ENCODE results near the gene NOG.

Gene NOG

DNA sequence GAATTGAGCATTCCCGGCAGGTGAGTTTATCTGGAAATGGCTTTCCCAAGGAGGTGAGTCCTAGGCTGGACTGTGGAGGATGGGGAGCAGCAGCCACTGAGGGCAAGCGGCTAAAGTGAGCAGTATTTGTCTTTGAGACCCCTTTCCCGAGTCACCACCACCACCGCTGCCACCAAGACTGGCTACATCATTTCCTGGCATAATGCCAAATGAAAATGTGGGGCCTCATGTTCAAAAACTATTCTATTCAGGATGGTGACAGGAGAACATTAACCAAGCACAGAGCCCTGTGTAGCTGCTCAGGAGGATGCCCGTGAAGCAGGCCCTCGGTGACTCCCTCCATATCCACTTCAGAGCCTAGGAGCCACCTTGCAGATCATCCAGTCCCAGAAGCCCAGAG lies 46.0 kb downstream of the NOG start:
- no CpG with 5 or more reads among the region's 6 CpGs for WGBS (ENCODE audit: extremely low coverage, insufficient coverage, low lambda C conversion rate)
- DNase-seq, result no peak

DNA sequence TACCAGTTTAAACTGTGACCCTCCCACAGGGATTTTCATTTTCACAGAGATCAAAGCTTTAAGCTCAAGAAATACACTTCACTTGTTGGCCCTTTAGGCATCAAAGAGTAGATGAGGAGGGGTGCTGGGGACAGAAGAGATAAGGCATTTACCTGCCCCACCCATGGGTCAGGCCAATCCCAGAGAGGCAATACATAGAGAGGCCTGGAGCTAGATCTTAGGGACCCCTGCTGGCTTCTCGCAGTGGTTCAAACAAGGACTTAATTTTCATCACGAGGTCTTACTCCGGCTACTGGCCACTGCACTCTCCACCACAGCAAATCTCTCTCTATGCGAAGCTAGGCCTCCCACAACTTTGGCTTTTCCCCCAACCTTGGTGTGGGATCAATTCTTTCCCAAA lies 46.6 kb downstream of the NOG start:
- H4K5ac ChIP-seq (ENCODE audit: low read length), result no peak overlapping the region
- no peak overlapping the region for H2BK15ac ChIP-seq (replicated peaks; ENCODE audit: low read depth)
- H3K4me2 ChIP-seq (ENCODE audit: low read length), result no peak overlapping the region
- H3K36me3 ChIP-seq (ENCODE audit: control insufficient read depth, insufficient read depth, low read length), result no peaks in the 10 kb centered on the region
- H2AK5ac ChIP-seq (ENCODE audit: low read length), result no peak overlapping the region
- no peak overlapping the region for H4K8ac ChIP-seq (ENCODE audit: low read depth, low read length)
- no peaks in the 10 kb centered on the region for H3K79me1 ChIP-seq (ENCODE audit: low read length)
- H3K27me3 ChIP-seq (ENCODE audit: insufficient read depth, low read length, poor library complexity), result no peaks in the 10 kb centered on the region
- H2BK120ac ChIP-seq (ENCODE audit: low read depth, low read length), result no peak overlapping the region
- no peaks in the 10 kb centered on the region for H3K79me2 ChIP-seq (ENCODE audit: control insufficient read depth, insufficient read depth, low read length)
- H3K4me1 ChIP-seq (ENCODE audit: control insufficient read depth, low read depth, low read length), result no peaks in the 10 kb centered on the region
- no peak overlapping the region for H3K4me3 ChIP-seq (ENCODE audit: low read length)
- no peak overlapping the region for H3K18ac ChIP-seq (ENCODE audit: low read length)
- no peak overlapping the region for H3K4ac ChIP-seq (ENCODE audit: low read depth, low read length)
- no peak overlapping the region for H3K9ac ChIP-seq (ENCODE audit: low read length)
- no peak overlapping the region for H3K27ac ChIP-seq (ENCODE audit: low read depth, low read length)
- DNase-seq, result peak; percentile 22
- H3K23ac ChIP-seq (ENCODE audit: low read length), result no peak overlapping the region
- no CpG with 5 or more reads among the region's 4 CpGs for WGBS (ENCODE audit: extremely low coverage, insufficient coverage, low lambda C conversion rate)
- no peak overlapping the region for H3K56ac ChIP-seq (ENCODE audit: low read length)
- no peak overlapping the region for H2BK5ac ChIP-seq (ENCODE audit: low read length)

More for the DNA sequence above, 46.0 kb downstream of the NOG start:
- H2BK5ac ChIP-seq (ENCODE audit: low read length), result no peak overlapping the region
- no peak overlapping the region for H2BK15ac ChIP-seq (replicated peaks; ENCODE audit: low read depth)
- H2AK5ac ChIP-seq (ENCODE audit: low read length), result no peak overlapping the region
- no peak overlapping the region for H4K8ac ChIP-seq (ENCODE audit: low read depth, low read length)
- no peak overlapping the region for H4K5ac ChIP-seq (ENCODE audit: low read length)
- no peak overlapping the region for H3K27ac ChIP-seq (ENCODE audit: low read depth, low read length)
- no peak overlapping the region for H3K18ac ChIP-seq (ENCODE audit: low read length)
- H3K9ac ChIP-seq (ENCODE audit: low read length), result no peak overlapping the region
- H3K56ac ChIP-seq (ENCODE audit: low read length), result no peak overlapping the region
- no peak overlapping the region for H3K23ac ChIP-seq (ENCODE audit: low read length)
- H3K27me3 ChIP-seq (ENCODE audit: insufficient read depth, low read length, poor library complexity), result no peaks in the 10 kb centered on the region
- no peak overlapping the region for H3K4me3 ChIP-seq (ENCODE audit: low read length)
- no peaks in the 10 kb centered on the region for H3K79me2 ChIP-seq (ENCODE audit: control insufficient read depth, insufficient read depth, low read length)
- H2BK120ac ChIP-seq (ENCODE audit: low read depth, low read length), result no peak overlapping the region
- no peak overlapping the region for H3K4ac ChIP-seq (ENCODE audit: low read depth, low read length)
- H3K4me2 ChIP-seq (ENCODE audit: low read length), result no peak overlapping the region
- H3K36me3 ChIP-seq (ENCODE audit: control insufficient read depth, insufficient read depth, low read length), result no peaks in the 10 kb centered on the region
- H3K79me1 ChIP-seq (ENCODE audit: low read length), result no peaks in the 10 kb centered on the region
- no peaks in the 10 kb centered on the region for H3K4me1 ChIP-seq (ENCODE audit: control insufficient read depth, low read depth, low read length)

DNA sequence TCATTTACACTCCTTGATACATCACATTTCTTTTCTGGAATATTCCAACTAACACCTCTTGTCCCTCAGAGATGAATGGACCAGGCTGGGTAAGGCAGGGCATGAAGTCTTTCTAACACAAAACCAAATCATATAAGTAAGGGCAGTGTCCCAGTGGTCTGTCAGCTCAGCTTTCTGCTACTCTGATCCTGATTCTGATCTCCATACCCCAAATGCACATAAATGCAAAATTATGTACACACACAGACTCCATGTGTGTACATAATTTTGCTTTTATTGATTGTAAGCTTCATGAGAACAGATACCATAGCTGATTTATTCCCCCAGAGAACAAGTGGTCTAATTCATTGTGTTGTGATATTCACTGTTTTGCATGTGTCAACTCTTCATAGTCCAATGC lies 47.9 kb downstream of the NOG start:
- DNase-seq, result no peak
- H3K4me3 ChIP-seq (ENCODE audit: low read length), result no peak overlapping the region
- no peak overlapping the region for H3K27ac ChIP-seq (ENCODE audit: low read depth, low read length)
- H3K36me3 ChIP-seq (ENCODE audit: control insufficient read depth, insufficient read depth, low read length), result no peaks in the 10 kb centered on the region
- H2AK5ac ChIP-seq (ENCODE audit: low read length), result no peak overlapping the region
- H4K8ac ChIP-seq (ENCODE audit: low read depth, low read length), result no peak overlapping the region
- H3K79me1 ChIP-seq (ENCODE audit: low read length), result no peaks in the 10 kb centered on the region
- H3K4me1 ChIP-seq (ENCODE audit: control insufficient read depth, low read depth, low read length), result no peaks in the 10 kb centered on the region
- no peak overlapping the region for H3K4me2 ChIP-seq (ENCODE audit: low read length)
- no peak overlapping the region for H2BK5ac ChIP-seq (ENCODE audit: low read length)
- no peak overlapping the region for H2BK120ac ChIP-seq (ENCODE audit: low read depth, low read length)
- no peak overlapping the region for H4K5ac ChIP-seq (ENCODE audit: low read length)
- H3K79me2 ChIP-seq (ENCODE audit: control insufficient read depth, insufficient read depth, low read length), result no peaks in the 10 kb centered on the region
- H3K27me3 ChIP-seq (ENCODE audit: insufficient read depth, low read length, poor library complexity), result no peaks in the 10 kb centered on the region
- no peak overlapping the region for H3K18ac ChIP-seq (ENCODE audit: low read length)
- H3K4ac ChIP-seq (ENCODE audit: low read depth, low read length), result no peak overlapping the region
- H3K9ac ChIP-seq (ENCODE audit: low read length), result no peak overlapping the region
- no peak overlapping the region for H3K23ac ChIP-seq (ENCODE audit: low read length)
- H3K56ac ChIP-seq (ENCODE audit: low read length), result no peak overlapping the region
- no peak overlapping the region for H2BK15ac ChIP-seq (replicated peaks; ENCODE audit: low read depth)

DNA sequence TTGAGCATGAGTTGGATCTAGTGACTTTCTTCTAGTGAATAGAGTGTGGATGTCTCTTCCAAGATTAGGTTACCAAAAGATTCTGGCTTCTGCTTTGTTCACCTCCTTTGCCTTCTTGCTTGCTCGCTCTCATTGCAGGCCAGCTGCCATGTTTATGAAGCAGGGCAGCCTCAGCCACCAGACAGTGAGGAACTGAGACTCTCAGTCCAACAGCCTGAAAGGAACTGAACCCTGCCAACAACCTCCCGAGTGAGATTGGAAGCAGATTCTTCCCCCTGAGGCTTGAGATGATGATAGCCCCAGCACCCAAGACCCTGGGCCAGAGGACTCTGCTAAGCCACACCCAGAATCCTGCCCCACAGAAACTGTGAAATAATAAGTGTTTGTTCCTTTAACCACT lies 48.4 kb downstream of the NOG start:
- whole genome bisulfite sequencing (ENCODE audit: extremely low coverage, insufficient coverage, low lambda C conversion rate), result no CpG with 5 or more reads among the region's 2 CpGs

DNA sequence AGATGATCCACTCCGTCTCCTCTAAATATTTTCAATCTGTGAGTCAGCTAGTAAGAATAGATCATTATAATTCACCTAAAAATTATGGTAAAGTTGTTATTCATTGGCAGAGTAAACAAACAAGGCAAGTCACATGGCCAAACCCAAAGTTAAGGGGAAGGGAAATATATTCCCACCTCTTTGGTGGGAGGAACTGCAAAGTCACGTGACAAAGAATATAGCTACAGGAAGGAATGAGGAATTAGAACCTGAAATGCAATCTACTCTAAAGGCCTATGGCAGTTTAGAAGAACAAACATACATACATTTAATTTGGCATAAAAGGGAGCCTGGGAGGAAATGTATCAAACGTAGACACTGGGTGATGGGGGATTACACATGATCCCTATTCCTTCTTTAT lies 48.9 kb downstream of the NOG start:
- no peaks in the 10 kb centered on the region for H3K36me3 ChIP-seq (ENCODE audit: control insufficient read depth, insufficient read depth, low read length)
- H3K79me1 ChIP-seq (ENCODE audit: low read length), result no peaks in the 10 kb centered on the region
- no peaks in the 10 kb centered on the region for H3K27me3 ChIP-seq (ENCODE audit: insufficient read depth, low read length, poor library complexity)
- WGBS (ENCODE audit: extremely low coverage, insufficient coverage, low lambda C conversion rate), result no CpG with 5 or more reads among the region's 3 CpGs
- H3K27ac ChIP-seq (ENCODE audit: low read depth, low read length), result no peak overlapping the region
- no peak overlapping the region for H3K9ac ChIP-seq (ENCODE audit: low read length)
- H3K18ac ChIP-seq (ENCODE audit: low read length), result no peak overlapping the region
- H3K56ac ChIP-seq (ENCODE audit: low read length), result no peak overlapping the region
- no peak for DNase-seq
- H2AK5ac ChIP-seq (ENCODE audit: low read length), result no peak overlapping the region
- no peak overlapping the region for H3K4ac ChIP-seq (ENCODE audit: low read depth, low read length)
- no peaks in the 10 kb centered on the region for H3K4me1 ChIP-seq (ENCODE audit: control insufficient read depth, low read depth, low read length)
- no peak overlapping the region for H4K8ac ChIP-seq (ENCODE audit: low read depth, low read length)
- H2BK5ac ChIP-seq (ENCODE audit: low read length), result no peak overlapping the region
- H2BK120ac ChIP-seq (ENCODE audit: low read depth, low read length), result no peak overlapping the region
- H3K79me2 ChIP-seq (ENCODE audit: control insufficient read depth, insufficient read depth, low read length), result no peaks in the 10 kb centered on the region
- no peak overlapping the region for H2BK15ac ChIP-seq (replicated peaks; ENCODE audit: low read depth)
- H4K5ac ChIP-seq (ENCODE audit: low read length), result no peak overlapping the region
- H3K4me3 ChIP-seq (ENCODE audit: low read length), result no peak overlapping the region
- H3K23ac ChIP-seq (ENCODE audit: low read length), result no peak overlapping the region
- H3K4me2 ChIP-seq (ENCODE audit: low read length), result no peak overlapping the region

More for the DNA sequence above, 48.4 kb downstream of the NOG start:
- Histone ChIP-seq H3K56ac (ENCODE audit: low read length) (no peak overlapping the region), H3K18ac (ENCODE audit: low read length) (no peak overlapping the region), H2BK120ac (ENCODE audit: low read depth, low read length) (no peak overlapping the region), H3K4me2 (ENCODE audit: low read length) (no peak overlapping the region), H4K5ac (ENCODE audit: low read length) (no peak overlapping the region), H3K4me1 (ENCODE audit: control insufficient read depth, low read depth, low read length) (no peaks in the 10 kb centered on the region), H3K27me3 (ENCODE audit: insufficient read depth, low read length, poor library complexity) (no peaks in the 10 kb centered on the region), H3K4me3 (ENCODE audit: low read length) (no peak overlapping the region), H3K27ac (ENCODE audit: low read depth, low read length) (no peak overlapping the region), H3K79me2 (ENCODE audit: control insufficient read depth, insufficient read depth, low read length) (no peaks in the 10 kb centered on the region), H4K8ac (ENCODE audit: low read depth, low read length) (no peak overlapping the region), H3K4ac (ENCODE audit: low read depth, low read length) (no peak overlapping the region), H2AK5ac (ENCODE audit: low read length) (no peak overlapping the region), H2BK15ac (replicated peaks; ENCODE audit: low read depth) (no peak overlapping the region), H3K23ac (ENCODE audit: low read length) (no peak overlapping the region), H2BK5ac (ENCODE audit: low read length) (no peak overlapping the region), H3K9ac (ENCODE audit: low read length) (no peak overlapping the region), H3K36me3 (ENCODE audit: control insufficient read depth, insufficient read depth, low read length) (no peaks in the 10 kb centered on the region), H3K79me1 (ENCODE audit: low read length) (no peaks in the 10 kb centered on the region)
- DNase-seq, result no peak

Measured in mesendoderm (in vitro differentiated cells).